Stomach (tissue), 4 donors: ENCODE results near the gene ZMYND10.

Source experiments
- CTCF ChIP-seq, 7 experiments: fragments of 450-650 bp in 4 of 7; fragments of 200-600 bp in 3 of 7; sonication (generic) in 3 of 7; IDR thresholded peaks; one replicate each; pipeline ENCODE4 v1.5.1; 2016 to 2019; ENCODE audit warnings: antibody characterized with exemption in 7 of 7, control low read depth in 2 of 7, mild to moderate bottlenecking in 1 of 7
- POLR2A ChIP-seq, 4 donors: fragments of 450-650 bp; IDR thresholded peaks; one replicate each; pipeline ENCODE4 v1.6.1; 2016; ENCODE audit warnings: antibody characterized with exemption in 4 of 4, control low read depth in 2 of 4, mild to moderate bottlenecking in 1 of 4, moderate library complexity in 1 of 4

GRCh38 chr3:50375258-50375931 is 29.9 kb upstream of the ZMYND10 start:
- TF ChIP-seq POLR2A (IDR thresholded peaks at IDR 0.05) = no peak
- no peak for TF ChIP-seq CTCF (IDR thresholded peaks at IDR 0.05)
